Tibial nerve (tissue), 4 donors: ENCODE measurements around the gene TTC28. TPM values are rescaled to one million over a fixed set of nuclear protein-coding genes. Genes with fewer than 3 reads are reported as not detected.
A peak's percentile ranks its signal among the peaks of the same experiment; 100 is the strongest.

Experiments
- DNase-seq, 2 donors: peaks; one replicate each; pipeline ENCODE4 v3.0.0-alpha.2; 2019; ENCODE audit warnings: low spot score in 2 of 2
- H3K27ac ChIP-seq, 4 donors: fragments of 200-600 bp; sonication (generic) in 3 of 4; one replicate each; pipeline ENCODE4 v1.5.1; 2017 to 2019; ENCODE audit warnings: mild to moderate bottlenecking in 1 of 4
- H3K27me3 ChIP-seq, 2 donors: fragments of 200-600 bp; sonication (generic) in 1 of 2; one replicate each; pipeline versions ENCODE4 v1.5.1 to v1.6.0; 2017 to 2019
- H3K36me3 ChIP-seq, 3 donors: fragments of 200-600 bp; sonication (generic); one replicate each; pipeline ENCODE4 v1.5.1; 2018 to 2019
- H3K4me1 ChIP-seq, 4 donors: fragments of 200-600 bp; sonication (generic) in 3 of 4; one replicate each; pipeline ENCODE4 v1.5.1; 2017 to 2019
- H3K4me3 ChIP-seq, 4 donors: fragments of 200-600 bp; sonication (generic) in 3 of 4; one replicate each; pipeline ENCODE4 v1.5.1; 2017 to 2019; ENCODE audit warnings: mild to moderate bottlenecking in 1 of 4, moderate library complexity in 1 of 4
- H3K9me3 ChIP-seq, 4 donors: fragments of 200-600 bp; sonication (generic) in 3 of 4; one replicate each; pipeline ENCODE4 v1.5.1; 2017 to 2019
- CTCF ChIP-seq, 5 experiments: fragments of 200-600 bp in 3 of 5; fragments of 450-650 bp in 2 of 5; sonication (generic) in 3 of 5; IDR thresholded peaks; one replicate each; pipeline ENCODE4 v1.5.1; 2016 to 2019; ENCODE audit warnings: antibody characterized with exemption in 5 of 5, mild to moderate bottlenecking in 3 of 5, moderate library complexity in 2 of 5
- EP300 ChIP-seq, 2 donors: sonication (generic); formaldehyde crosslinking; IDR thresholded peaks; one replicate each; pipeline ENCODE4 v1.6.1; 2017; ENCODE audit warnings: antibody characterized with exemption in 2 of 2, mild to moderate bottlenecking in 1 of 2
- POLR2A ChIP-seq, 2 donors: fragments of 450-650 bp; IDR thresholded peaks; one replicate each; pipeline ENCODE4 v1.6.1; 2017; ENCODE audit warnings: antibody characterized with exemption in 2 of 2, mild to moderate bottlenecking in 2 of 2, moderate library complexity in 2 of 2
- WGBS, 2 donors: methylation state at CpG; one replicate each; pipeline ENCODE4 v1.1.5; 2018; 5-methylcytosine and 5-hydroxymethylcytosine counted together
- total RNA-seq, 4 donors: library from RNA; depleted of rRNA; stranded (reverse); fragments of >200 nt; gene quantifications; one replicate each; pipeline ENCODE4 v1.1.0, GENCODE V29; 2016

The TTC28 gene
- total RNA-seq, 4 donors from 2014 or later = 83.9 to 177 (median 128) TPM

- TF ChIP-seq POLR2A (IDR thresholded peaks at IDR 0.05) = no peak
- no peak for TF ChIP-seq EP300 (IDR thresholded peaks at IDR 0.05)
- no peak for TF ChIP-seq CTCF (IDR thresholded peaks at IDR 0.05)
- H3K27ac ChIP-seq = no peak overlapping the region
- no peaks in the 10 kb centered on the region for H3K9me3 ChIP-seq
- H3K4me3 ChIP-seq = no peak overlapping the region
- 79 to 85% methylated on average over 16 of the region's 16 CpGs for WGBS, 2 donors
- H3K27me3 ChIP-seq = no peaks in the 10 kb centered on the region
- H3K36me3 ChIP-seq = peaks cover 0 to 34% (median 0%) of the 10 kb centered on the region in 3 donors
- peak in 1 of 2 donors; percentile 4 for DNase-seq
- H3K4me1 ChIP-seq = peaks cover 0 to 15% (median 6%) of the 10 kb centered on the region in 4 donors
Measured at GRCh38 chr22:28015676-28016601, 663.7 kb downstream of the TTC28 start.

- Histone ChIP-seq H3K4me3 (no peak overlapping the region), H3K27me3 (no peaks in the 10 kb centered on the region), H3K9me3 (no peaks in the 10 kb centered on the region), H3K36me3 (peaks cover 0 to 34% (median 0%) of the 10 kb centered on the region in 3 donors), H3K27ac (no peak overlapping the region), H3K4me1 (peaks cover 0 to 6% (median 2%) of the 10 kb centered on the region in 4 donors)
- WGBS, 2 donors = 77 to 80% methylated on average over 2 of the region's 2 CpGs
- no peak for DNase-seq
- no peak for TF ChIP-seq POLR2A (IDR thresholded peaks at IDR 0.05)
- no peak for TF ChIP-seq EP300 (IDR thresholded peaks at IDR 0.05)
- no peak for TF ChIP-seq CTCF (IDR thresholded peaks at IDR 0.05)
Measured at GRCh38 chr22:28015046-28015425, 664.6 kb downstream of the TTC28 start.

GRCh38 chr22:28014211-28015045 lies 665.2 kb downstream of the TTC28 start:
- TF ChIP-seq POLR2A (IDR thresholded peaks at IDR 0.05) (no peak), CTCF (IDR thresholded peaks at IDR 0.05) (no peak), EP300 (IDR thresholded peaks at IDR 0.05) (no peak)
- no peaks in the 10 kb centered on the region for H3K9me3 ChIP-seq
- H3K4me3 ChIP-seq = no peak overlapping the region
- H3K36me3 ChIP-seq = peaks cover 0 to 34% (median 0%) of the 10 kb centered on the region in 3 donors
- WGBS, 2 donors = 81 to 85% methylated on average over 18 of the region's 18 CpGs
- H3K27me3 ChIP-seq = no peaks in the 10 kb centered on the region
- no peak for DNase-seq
- H3K27ac ChIP-seq = no peak overlapping the region
- H3K4me1 ChIP-seq = peaks cover 0 to 1% (median 0%) of the 10 kb centered on the region in 4 donors

GRCh38 chr22:28013611-28014010 lies 666.0 kb downstream of the TTC28 start:
- no peak for DNase-seq
- Histone ChIP-seq H3K9me3 (no peaks in the 10 kb centered on the region), H3K27me3 (no peaks in the 10 kb centered on the region), H3K4me3 (no peak overlapping the region), H3K27ac (no peak overlapping the region), H3K4me1 (peaks cover 0 to 9% (median 0%) of the 10 kb centered on the region in 4 donors), H3K36me3 (peaks cover 0 to 34% (median 0%) of the 10 kb centered on the region in 3 donors)
- TF ChIP-seq CTCF (IDR thresholded peaks at IDR 0.05) (no peak), POLR2A (IDR thresholded peaks at IDR 0.05) (no peak), EP300 (IDR thresholded peaks at IDR 0.05) (no peak)
- 84 to 85% methylated on average over 12 of the region's 12 CpGs for WGBS, 2 donors
